HG03025 (cell line): ENCODE data around the gene WNT2B.

ENCODE experiments used
- ATAC-seq: cut with Tn5 transposase; IDR thresholded peaks from one replicate; pipeline ENCODE4 v1.9.1; 2021; ENCODE audit warnings: mild to moderate bottlenecking, moderate library complexity; ENCODE audit not compliant: unreplicated experiment, low FRiP score

WNT2B gene

GRCh38 chr1:112522621-112523020 lies 13.9 kb downstream of the WNT2B start:
- no peak for ATAC-seq

- no peak for ATAC-seq
Measured at GRCh38 chr1:112524251-112524650, 15.5 kb downstream of the WNT2B start.

GRCh38 chr1:112524986-112525385 lies 16.2 kb downstream of the WNT2B start:
- ATAC-seq, result no peak

- ATAC-seq, result no peak
Measured at GRCh38 chr1:112527266-112528010, 18.7 kb downstream of the WNT2B start.

GRCh38 chr1:112528076-112528475 lies 19.3 kb downstream of the WNT2B start:
- no peak for ATAC-seq

- ATAC-seq, result no peak
Measured at GRCh38 chr1:112529301-112529700, 20.5 kb downstream of the WNT2B start.

- ATAC-seq, result no peak
Measured at GRCh38 chr1:112530832-112531231, 22.1 kb downstream of the WNT2B start.

- no peak for ATAC-seq
Measured at GRCh38 chr1:112532064-112532463, 23.3 kb downstream of the WNT2B start.

- ATAC-seq, result no peak
Measured at GRCh38 chr1:112533029-112533428, 24.3 kb downstream of the WNT2B start.

- ATAC-seq, result no peak
Measured at GRCh38 chr1:112536561-112536960, 27.8 kb downstream of the WNT2B start.

GRCh38 chr1:112537456-112537855 lies 28.7 kb downstream of the WNT2B start:
- ATAC-seq, result no peak

GRCh38 chr1:112538883-112539282 lies 30.1 kb downstream of the WNT2B start:
- no peak for ATAC-seq

- no peak for ATAC-seq
Measured at GRCh38 chr1:112540226-112540794, 31.5 kb downstream of the WNT2B start.

GRCh38 chr1:112541299-112541698 lies 32.5 kb downstream of the WNT2B start:
- no peak for ATAC-seq

GRCh38 chr1:112542206-112542973 lies 33.6 kb downstream of the WNT2B start:
- ATAC-seq, result no peak

- ATAC-seq, result no peak
Measured at GRCh38 chr1:112544011-112544688, 35.4 kb downstream of the WNT2B start.

GRCh38 chr1:112544751-112545150 lies 36.0 kb downstream of the WNT2B start:
- no peak for ATAC-seq

- no peak for ATAC-seq
Measured at GRCh38 chr1:112546076-112546475, 37.3 kb downstream of the WNT2B start.

- ATAC-seq, result no peak
Measured at GRCh38 chr1:112548547-112548946, 39.8 kb downstream of the WNT2B start.

- no peak for ATAC-seq
Measured at GRCh38 chr1:112549590-112549989, 40.8 kb downstream of the WNT2B start.

- ATAC-seq, result no peak
Measured at GRCh38 chr1:112554411-112554810, 45.6 kb downstream of the WNT2B start.
